HG03457 (cell line): ENCODE data around the gene WHRN.

Source experiments
- ATAC-seq: cut with Tn5 transposase; IDR thresholded peaks from one replicate; pipeline ENCODE4 v1.9.1; 2021; ENCODE audit warnings: moderate number of reproducible peaks; ENCODE audit not compliant: unreplicated experiment

The WHRN gene

DNA sequence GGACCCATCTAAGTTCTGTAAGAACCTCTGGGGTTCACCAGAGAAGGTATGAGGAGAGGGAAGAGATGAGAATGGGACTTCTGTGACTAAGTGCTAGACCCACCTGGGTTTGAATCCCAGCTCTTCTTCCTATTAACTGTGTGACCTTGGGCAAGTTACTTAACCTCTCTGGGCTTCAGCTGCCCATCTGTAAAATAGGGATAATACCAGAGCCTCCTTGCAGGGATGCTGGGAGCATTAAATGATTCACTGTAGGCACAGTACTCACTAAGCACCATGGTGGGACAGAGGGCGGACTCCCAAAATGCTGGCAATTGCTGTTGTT is 53.6 kb downstream of the WHRN start:
- no peak for ATAC-seq

GRCh38 chr9:114450833-114451706 is 54.2 kb downstream of the WHRN start:
- peak; percentile 66 for ATAC-seq

DNA sequence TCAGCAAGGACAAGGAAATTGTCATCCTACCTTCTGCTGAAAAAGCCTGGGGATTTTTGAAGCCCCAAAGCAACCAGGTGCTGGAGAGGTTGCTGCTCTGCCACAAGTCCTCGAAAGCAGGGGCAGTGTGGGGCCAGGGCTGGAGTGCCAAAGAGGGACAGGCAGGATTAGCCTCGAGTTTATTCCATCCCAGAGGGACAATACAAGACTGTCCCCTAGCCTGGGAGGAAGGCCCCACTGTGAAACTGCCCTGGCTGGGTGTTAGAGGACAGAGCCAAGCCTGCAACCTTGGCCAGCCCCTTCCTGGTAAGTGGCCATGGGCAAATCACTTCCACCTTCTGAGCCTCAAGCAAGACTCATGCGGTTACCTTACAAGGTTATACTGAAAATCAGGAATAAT is 55.1 kb downstream of the WHRN start:
- no peak for ATAC-seq

DNA sequence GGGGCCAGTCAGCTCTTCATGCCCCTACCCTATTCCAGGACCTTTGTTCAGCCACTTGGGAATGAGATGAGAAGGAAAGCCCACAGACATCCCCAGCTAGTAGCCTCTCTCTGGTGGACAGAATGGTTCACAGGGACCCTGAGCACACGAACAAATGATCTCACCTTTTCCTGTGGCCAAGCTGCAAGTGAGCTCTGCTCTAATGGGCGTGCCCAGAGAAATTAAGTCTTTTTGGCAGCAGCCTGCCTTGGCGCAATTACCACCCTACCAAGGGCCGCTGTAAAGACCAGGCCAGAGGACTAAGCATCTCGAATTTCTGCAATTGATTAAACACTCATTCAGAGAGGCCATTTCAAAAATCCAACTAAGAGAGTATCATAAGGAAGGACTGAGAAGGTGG is 56.0 kb downstream of the WHRN start:
- ATAC-seq: no peak

DNA sequence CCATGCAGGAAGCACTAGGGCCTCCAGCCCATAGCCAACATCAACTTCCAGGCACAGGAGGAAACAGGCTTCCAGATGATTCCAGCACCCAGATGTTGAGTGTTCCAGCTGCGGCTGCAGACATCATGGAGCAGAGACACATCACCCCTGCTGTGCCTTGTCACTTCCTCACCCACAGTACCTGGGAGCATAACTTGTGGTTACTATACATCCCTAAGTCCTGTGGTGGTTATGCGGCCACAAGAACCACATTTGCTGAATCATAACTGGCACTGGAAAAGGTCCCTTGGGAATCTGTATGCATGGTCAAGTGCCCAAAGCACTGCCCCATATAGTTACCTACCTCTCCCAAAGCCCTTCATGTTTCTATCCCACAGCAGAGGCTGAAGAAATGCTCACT is 56.6 kb downstream of the WHRN start:
- no peak for ATAC-seq

DNA sequence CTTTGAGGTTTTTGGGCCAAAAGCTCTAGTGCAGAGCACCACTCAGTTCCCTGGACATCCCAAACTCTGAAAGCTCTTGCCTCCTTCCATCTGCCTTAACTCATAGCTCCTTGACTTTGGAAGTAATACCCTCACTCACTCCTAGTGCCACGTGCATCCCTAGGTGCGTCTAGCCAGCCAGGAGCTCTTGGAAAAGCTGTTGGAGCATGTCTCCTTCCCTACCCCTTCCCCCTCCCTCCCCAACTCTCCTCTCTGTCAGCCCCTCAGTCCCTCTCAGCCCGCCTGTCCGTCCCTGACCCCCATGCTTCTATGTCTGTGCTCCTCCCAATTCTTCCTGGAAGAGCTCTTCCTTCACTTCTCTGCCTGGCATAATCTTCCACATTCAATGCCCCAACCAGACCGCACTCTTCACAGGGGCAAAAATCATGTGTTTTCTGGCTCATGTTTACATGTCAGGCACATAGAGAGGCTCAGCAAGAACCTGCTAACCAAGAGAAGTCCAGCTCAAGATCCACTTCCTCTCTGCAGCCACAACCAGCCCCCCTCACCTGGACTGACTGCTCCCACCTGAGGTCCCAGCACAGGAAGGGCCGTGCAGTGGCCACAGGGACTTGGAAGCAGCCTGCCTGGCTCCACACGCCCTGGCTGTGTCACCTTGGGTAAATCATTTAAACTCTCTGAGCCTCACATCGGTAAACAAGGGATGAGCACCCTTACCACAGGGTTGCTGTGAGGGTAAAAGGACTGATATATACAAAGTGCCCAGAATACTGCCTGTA is 58.4 kb downstream of the WHRN start:
- ATAC-seq: no peak

DNA sequence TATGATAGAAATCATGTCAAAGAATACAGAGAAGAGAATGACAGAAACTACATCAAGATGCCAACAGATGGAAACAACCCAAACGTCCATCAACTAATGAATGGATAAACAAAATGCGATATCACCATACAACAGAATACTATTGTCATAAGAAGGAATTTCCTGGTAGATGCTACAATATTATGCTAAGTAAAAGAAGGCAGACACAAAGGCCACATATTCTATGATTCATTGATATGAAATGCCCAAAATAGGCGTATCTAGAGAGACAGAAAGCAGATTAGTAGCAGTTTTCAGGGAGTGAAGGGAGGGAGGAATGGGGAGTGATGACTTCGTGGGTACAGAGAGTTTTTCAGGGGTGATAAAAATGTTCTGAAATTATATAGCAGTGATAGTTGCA is 59.2 kb downstream of the WHRN start:
- ATAC-seq: no peak

- ATAC-seq: no peak
Observed at GRCh38 chr9:114445616-114446015, 59.7 kb downstream of the WHRN start.

GRCh38 chr9:114442022-114442421 is 63.3 kb downstream of the WHRN start:
- no peak for ATAC-seq

- ATAC-seq: no peak
Observed at GRCh38 chr9:114437401-114437893, 67.8 kb downstream of the WHRN start.

DNA sequence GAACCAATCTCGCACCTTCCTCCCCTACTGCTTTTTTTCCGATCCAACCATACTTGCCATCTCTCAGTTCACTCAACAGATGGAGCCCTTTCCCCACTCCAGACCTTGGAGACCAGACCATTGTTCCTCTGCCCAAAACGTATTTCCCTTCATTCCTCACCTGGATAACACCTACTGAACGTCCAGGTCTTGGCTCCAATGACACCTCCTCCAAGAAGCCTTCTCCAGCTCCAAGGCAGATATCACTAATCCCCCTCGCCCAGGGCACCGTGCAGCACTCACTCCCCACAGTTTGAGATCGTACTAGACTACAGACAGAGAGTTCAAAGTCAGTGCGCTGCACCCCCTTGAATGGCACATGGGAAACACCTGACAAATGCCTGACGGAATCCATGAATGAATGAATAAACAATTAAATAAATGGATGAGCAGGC is 70.4 kb downstream of the WHRN start:
- ATAC-seq: no peak

GRCh38 chr9:114433720-114434255 is 71.5 kb downstream of the WHRN start:
- ATAC-seq: no peak

DNA sequence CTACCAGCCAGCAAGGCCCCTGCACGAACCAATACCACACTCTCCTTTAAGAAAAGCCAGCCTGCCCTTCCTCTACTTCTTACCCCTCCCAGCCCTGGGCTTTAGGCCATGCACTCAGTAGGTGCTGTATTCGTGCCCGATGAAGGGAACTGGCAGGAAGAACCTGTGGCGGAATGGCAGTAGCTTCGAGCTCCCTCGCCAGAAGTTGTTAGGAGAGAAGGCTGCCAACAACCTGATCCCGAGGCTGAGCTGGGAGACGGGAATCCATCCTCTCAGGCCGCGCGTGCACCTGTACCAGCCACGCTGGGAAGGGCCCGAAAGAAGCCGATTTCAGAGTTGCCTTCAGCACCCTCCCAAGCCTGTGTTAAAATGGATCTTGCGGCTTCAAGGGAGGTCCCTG is 72.2 kb downstream of the WHRN start:
- ATAC-seq: no peak

DNA sequence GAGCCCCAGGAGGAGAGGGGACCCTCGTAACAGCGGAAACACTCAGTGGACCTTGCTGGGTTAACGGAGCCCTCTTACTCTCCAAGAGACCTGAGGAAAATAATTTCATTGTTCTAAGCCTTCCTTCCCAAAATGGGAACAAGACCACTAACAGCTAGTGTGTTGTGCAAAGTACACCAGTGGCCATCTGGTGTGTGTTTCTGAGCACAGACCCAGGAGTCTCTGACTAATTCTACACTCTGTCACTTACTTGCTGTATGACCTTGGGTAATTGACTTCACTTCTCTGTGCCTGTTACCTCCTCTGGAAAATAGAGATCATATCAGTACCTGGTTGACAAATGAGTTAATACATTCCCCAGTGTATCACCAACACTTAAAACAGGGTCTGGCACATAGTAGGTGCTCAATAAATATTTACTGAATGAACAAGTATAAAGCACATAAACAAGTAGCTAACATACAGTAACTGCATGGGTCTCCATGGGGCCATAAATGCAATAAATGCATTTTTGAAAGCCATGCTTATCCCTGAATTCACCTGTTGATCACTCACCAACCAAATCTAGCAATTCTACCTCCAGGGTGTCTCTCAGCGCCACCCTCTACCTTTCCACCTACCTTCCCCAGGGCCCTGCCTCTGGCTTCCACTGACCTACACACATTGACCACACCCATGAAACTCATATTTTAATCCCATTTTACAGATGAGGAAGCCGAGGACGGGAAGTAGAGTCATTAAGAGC is 72.8 kb downstream of the WHRN start:
- ATAC-seq: no peak

DNA sequence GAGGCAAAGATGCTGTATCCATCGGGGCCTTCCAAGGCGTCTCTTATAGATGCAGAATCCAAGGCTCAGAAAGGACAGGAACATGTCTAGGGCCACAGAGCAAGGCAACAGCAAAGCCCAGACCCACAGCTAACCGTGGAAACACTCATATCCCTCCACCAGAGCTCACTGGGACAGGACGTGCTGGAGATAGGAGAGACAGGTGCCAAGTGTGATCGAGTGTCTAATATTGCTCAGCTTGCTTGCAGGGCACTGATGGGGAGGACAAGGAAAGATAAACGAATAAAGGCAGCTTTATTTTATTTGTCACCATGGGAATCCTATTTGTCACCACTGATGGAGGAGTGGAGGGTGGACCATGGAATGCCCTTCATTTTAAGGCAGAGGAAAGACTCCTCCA is 73.5 kb downstream of the WHRN start:
- ATAC-seq: no peak

GRCh38 chr9:114431003-114431402 is 74.3 kb downstream of the WHRN start:
- no peak for ATAC-seq

DNA sequence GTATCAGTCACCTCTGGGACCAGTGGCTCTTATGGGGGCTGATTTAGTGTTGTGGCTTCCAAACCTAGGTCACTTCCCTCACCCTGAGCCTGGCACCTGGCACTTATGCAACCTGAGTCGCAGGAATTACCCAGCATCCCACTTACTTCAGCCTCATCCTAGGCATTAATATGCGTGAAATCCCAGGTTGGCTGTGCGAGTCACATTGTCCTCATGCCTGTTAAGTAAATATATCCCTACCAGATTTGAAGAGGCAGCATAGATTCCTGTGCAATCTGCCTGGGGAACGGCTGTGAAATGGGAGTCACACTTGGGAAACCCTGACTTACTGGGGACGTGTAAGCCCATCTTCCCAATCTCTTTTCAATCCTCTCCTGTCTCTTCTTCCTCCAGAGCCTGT is 74.8 kb downstream of the WHRN start:
- no peak for ATAC-seq

- no peak for ATAC-seq
Observed at GRCh38 chr9:114429488-114429887, 75.8 kb downstream of the WHRN start.

GRCh38 chr9:114428466-114428865 is 76.8 kb downstream of the WHRN start:
- ATAC-seq: no peak

- ATAC-seq: no peak
Observed at GRCh38 chr9:114427644-114428043, 77.6 kb downstream of the WHRN start.
